ENCODE data around the gene NADSYN1.

The NADSYN1 gene

GRCh38 chr11:71502026-71502425 lies 49.0 kb downstream of the NADSYN1 start:
- no peaks in the 10 kb centered on the region for H4K20me1 ChIP-seq (ENCODE audit: insufficient read depth, low read length)
- H3K9me3 ChIP-seq (ENCODE audit: insufficient read depth, low read length, severe bottlenecking): no peaks in the 10 kb centered on the region
- H3K79me2 ChIP-seq (ENCODE audit: insufficient read depth, low read length): no peaks in the 10 kb centered on the region
- no peak for ATAC-seq (ENCODE audit: insufficient read depth, low read depth)
- H3K36me3 ChIP-seq (ENCODE audit: insufficient read depth, low read length): peaks cover 57% of the 10 kb centered on the region
- no peak for DNase-seq
- H3K9ac ChIP-seq (ENCODE audit: low read depth, low read length): no peak overlapping the region
- no peaks in the 10 kb centered on the region for H3K27me3 ChIP-seq (ENCODE audit: insufficient read depth, low read length, poor library complexity)
- no peaks in the 10 kb centered on the region; the same call in 1 of the 2 replicates for H3K4me1 ChIP-seq (ENCODE audit: insufficient read depth, low read length)
- H3K4me3 ChIP-seq (ENCODE audit: low read depth in 1 of 2, low read length in 2 of 2): no peak overlapping the region
- no peak overlapping the region for H3K4me2 ChIP-seq (ENCODE audit: insufficient read depth, low read length)
- TF ChIP-seq CTCF (IDR thresholded peaks at IDR 0.05; ENCODE audit: borderline replicate concordance, extremely low read depth, low read length, poor library complexity, severe bottlenecking) (no peak), EZH2 (IDR thresholded peaks at IDR 0.05; ENCODE audit: borderline replicate concordance, low read depth, low read length, severe bottlenecking) (no peak)
- H2AFZ ChIP-seq (ENCODE audit: low read depth, low read length): no peak overlapping the region
- H3K27ac ChIP-seq (ENCODE audit: low read length): no peak overlapping the region

GRCh38 chr11:71502871-71503435 lies 50.0 kb downstream of the NADSYN1 start:
- no peak for ATAC-seq (ENCODE audit: insufficient read depth, low read depth)
- H3K4me2 ChIP-seq (ENCODE audit: insufficient read depth, low read length): no peak overlapping the region
- no peak for DNase-seq
- no peak overlapping the region for H3K9ac ChIP-seq (ENCODE audit: low read depth, low read length)
- no peaks in the 10 kb centered on the region; the same call in 1 of the 2 replicates for H3K4me1 ChIP-seq (ENCODE audit: insufficient read depth, low read length)
- peaks cover 48% of the 10 kb centered on the region for H3K36me3 ChIP-seq (ENCODE audit: insufficient read depth, low read length)
- no peaks in the 10 kb centered on the region for H3K27me3 ChIP-seq (ENCODE audit: insufficient read depth, low read length, poor library complexity)
- no peaks in the 10 kb centered on the region for H3K79me2 ChIP-seq (ENCODE audit: insufficient read depth, low read length)
- no peaks in the 10 kb centered on the region for H3K9me3 ChIP-seq (ENCODE audit: insufficient read depth, low read length, severe bottlenecking)
- H3K4me3 ChIP-seq (ENCODE audit: low read depth in 1 of 2, low read length in 2 of 2): no peak overlapping the region
- TF ChIP-seq EZH2 (IDR thresholded peaks at IDR 0.05; ENCODE audit: borderline replicate concordance, low read depth, low read length, severe bottlenecking) (no peak), CTCF (IDR thresholded peaks at IDR 0.05; ENCODE audit: borderline replicate concordance, extremely low read depth, low read length, poor library complexity, severe bottlenecking) (no peak)
- H2AFZ ChIP-seq (ENCODE audit: low read depth, low read length): no peak overlapping the region
- H4K20me1 ChIP-seq (ENCODE audit: insufficient read depth, low read length): no peaks in the 10 kb centered on the region
- no peak overlapping the region for H3K27ac ChIP-seq (ENCODE audit: low read length)

- Histone ChIP-seq H3K27ac (ENCODE audit: low read length) (no peak overlapping the region), H4K20me1 (ENCODE audit: insufficient read depth, low read length) (no peaks in the 10 kb centered on the region), H2AFZ (ENCODE audit: low read depth, low read length) (no peak overlapping the region), H3K4me3 (ENCODE audit: low read depth in 1 of 2, low read length in 2 of 2) (no peak overlapping the region), H3K9me3 (ENCODE audit: insufficient read depth, low read length, severe bottlenecking) (no peaks in the 10 kb centered on the region), H3K79me2 (ENCODE audit: insufficient read depth, low read length) (no peaks in the 10 kb centered on the region), H3K4me1 (ENCODE audit: insufficient read depth, low read length) (no peaks in the 10 kb centered on the region), H3K9ac (ENCODE audit: low read depth, low read length) (no peak overlapping the region), H3K27me3 (ENCODE audit: insufficient read depth, low read length, poor library complexity) (no peaks in the 10 kb centered on the region), H3K36me3 (ENCODE audit: insufficient read depth, low read length) (peaks cover 32% of the 10 kb centered on the region), H3K4me2 (ENCODE audit: insufficient read depth, low read length) (no peak overlapping the region)
- TF ChIP-seq EZH2 (IDR thresholded peaks at IDR 0.05; ENCODE audit: borderline replicate concordance, low read depth, low read length, severe bottlenecking): no peak
- no peak for TF ChIP-seq CTCF (IDR thresholded peaks at IDR 0.05; ENCODE audit: borderline replicate concordance, extremely low read depth, low read length, poor library complexity, severe bottlenecking)
- no peak for ATAC-seq (ENCODE audit: insufficient read depth, low read depth)
- DNase-seq: no peak
These were observed 51.5 kb downstream of the NADSYN1 start for GRCh38 chr11:71504531-71504930.

Measured in DND-41 (cell line).